Stimulated activated CD8-positive, alpha-beta memory T cell treated with anti-CD3 and anti-CD28 coated beads, Interleukin-7, amount 100 ng/mL, for 1 hour (primary cell): ENCODE data around the gene MIB2.
"Not testable (repeated sequence)": the region's sequence is repeated elsewhere in the genome, so short reads cannot be mapped to it uniquely, and the experiment has no call there.

Source experiments
- DNase-seq, 2 donors: peaks; one replicate each; pipeline ENCODE4 v3.0.0-alpha.2; 2020; ENCODE audit warnings: low read depth in 2 of 2

Gene MIB2

GRCh38 chr1:1615256-1616044 is at the start of gene MIB2:
Gene MIB2, plus strand, starts transcription at chr1:1615500. Its CDS starts 7,953 bp downstream, at chr1:1623453.
- DNase-seq, result peak; percentile 95 to 97

GRCh38 chr1:1567152-1567875 is 48.0 kb upstream of the MIB2 start:
- no peak for DNase-seq

GRCh38 chr1:1567891-1568291 is 47.4 kb upstream of the MIB2 start:
- DNase-seq, result no peak

- DNase-seq, result no peak
Measured at GRCh38 chr1:1569341-1569740, 46.0 kb upstream of the MIB2 start.

GRCh38 chr1:1573843-1574720 is 41.2 kb upstream of the MIB2 start:
- peak in 1 of 2 donors; percentile 37 for DNase-seq

GRCh38 chr1:1574721-1575537 is 40.4 kb upstream of the MIB2 start, which contains the start of gene SSU72:
Gene SSU72, minus strand, starts transcription at chr1:1574863. Its CDS starts 306 bp downstream, at chr1:1574557.
- peak; percentile 84 to 90 for DNase-seq

GRCh38 chr1:1577367-1578011 is 37.8 kb upstream of the MIB2 start:
- DNase-seq, result no peak

GRCh38 chr1:1578371-1578940 is 36.8 kb upstream of the MIB2 start:
- DNase-seq, result no peak

GRCh38 chr1:1582585-1583346 is 32.5 kb upstream of the MIB2 start:
- no peak for DNase-seq

- no peak for DNase-seq
Measured at GRCh38 chr1:1583347-1584010, 31.8 kb upstream of the MIB2 start.

GRCh38 chr1:1591452-1591851 is 23.8 kb upstream of the MIB2 start:
- DNase-seq, result no peak

- no peak for DNase-seq
Measured at GRCh38 chr1:1593834-1594601, 21.3 kb upstream of the MIB2 start.

GRCh38 chr1:1594602-1595260 is 20.6 kb upstream of the MIB2 start:
- DNase-seq, result no peak

- DNase-seq, result not testable (repeated sequence)
Measured at GRCh38 chr1:1595341-1595740, 20.0 kb upstream of the MIB2 start.

- DNase-seq, result no peak
Measured at GRCh38 chr1:1596493-1597274, 18.6 kb upstream of the MIB2 start.

- DNase-seq, result no peak
Measured at GRCh38 chr1:1597275-1597930, 17.9 kb upstream of the MIB2 start.
